Fibroblast of lung (primary cell): ENCODE results near the gene DSG1.

Experiments
- EZH2 ChIP-seq: IDR thresholded peaks from 2 replicates; pipeline ENCODE4 v1.5.1; 2012; ENCODE audit warnings: low read length, control low read depth, mild to moderate bottlenecking; ENCODE audit errors: missing control alignments
- TF ChIP-seq, protein P1 (sequence below), 2 donors: IDR thresholded peaks in 1 of 2; conservative IDR thresholded peaks in 1 of 2; 1 replicate in 1 of 2; 2 replicates in 1 of 2; pipeline ENCODE4 v1.5.1; 2011 to 2012; ENCODE audit warnings: low read length in 2 of 2, control low read depth in 1 of 2, inconsistent platforms in 1 of 2, low read depth in 1 of 2, mild to moderate bottlenecking in 1 of 2

DNA sequence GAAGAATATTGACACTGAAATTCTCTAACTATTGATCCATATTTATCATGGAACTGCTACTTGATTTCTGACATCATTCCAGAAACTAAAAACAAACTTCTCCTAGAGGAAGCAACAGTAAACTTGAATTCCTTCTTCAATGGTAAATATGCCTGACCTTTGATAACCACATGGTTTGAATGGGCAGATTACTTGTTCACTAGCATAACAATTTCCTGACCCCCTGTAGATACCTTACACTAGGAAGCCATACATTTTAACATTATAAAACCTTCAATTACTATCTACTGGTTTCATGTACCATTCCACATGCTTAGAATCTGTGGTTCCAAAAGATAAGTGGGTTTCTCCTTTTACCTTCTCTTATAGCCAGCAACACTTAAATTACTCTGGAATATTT lies 36.5 kb upstream of the DSG1 start:
- TF ChIP-seq, protein P1, sequence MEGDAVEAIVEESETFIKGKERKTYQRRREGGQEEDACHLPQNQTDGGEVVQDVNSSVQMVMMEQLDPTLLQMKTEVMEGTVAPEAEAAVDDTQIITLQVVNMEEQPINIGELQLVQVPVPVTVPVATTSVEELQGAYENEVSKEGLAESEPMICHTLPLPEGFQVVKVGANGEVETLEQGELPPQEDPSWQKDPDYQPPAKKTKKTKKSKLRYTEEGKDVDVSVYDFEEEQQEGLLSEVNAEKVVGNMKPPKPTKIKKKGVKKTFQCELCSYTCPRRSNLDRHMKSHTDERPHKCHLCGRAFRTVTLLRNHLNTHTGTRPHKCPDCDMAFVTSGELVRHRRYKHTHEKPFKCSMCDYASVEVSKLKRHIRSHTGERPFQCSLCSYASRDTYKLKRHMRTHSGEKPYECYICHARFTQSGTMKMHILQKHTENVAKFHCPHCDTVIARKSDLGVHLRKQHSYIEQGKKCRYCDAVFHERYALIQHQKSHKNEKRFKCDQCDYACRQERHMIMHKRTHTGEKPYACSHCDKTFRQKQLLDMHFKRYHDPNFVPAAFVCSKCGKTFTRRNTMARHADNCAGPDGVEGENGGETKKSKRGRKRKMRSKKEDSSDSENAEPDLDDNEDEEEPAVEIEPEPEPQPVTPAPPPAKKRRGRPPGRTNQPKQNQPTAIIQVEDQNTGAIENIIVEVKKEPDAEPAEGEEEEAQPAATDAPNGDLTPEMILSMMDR (conservative IDR thresholded peaks at IDR 0.05 in 1 of 2, IDR thresholded peaks at IDR 0.05 in 1 of 2; ENCODE audit: low read depth in 1 of 2, low read length in 2 of 2) = no peak
- TF ChIP-seq EZH2 = no peak
